OCI-M2 (cell line): ENCODE results near the gene KIF1A.
"Not testable (repeated sequence)": the region's sequence is repeated elsewhere in the genome, so short reads cannot be mapped to it uniquely, and the experiment has no call there.

ENCODE experiments used
- DNase-seq: peaks from one replicate; lab custom pipeline; 2025; ENCODE audit not compliant: unreplicated experiment; lab: John Stamatoyannopoulos, UW

KIF1A gene

GRCh38 chr2:240848900-240849680 is 29.1 kb upstream of the KIF1A start:
- DNase-seq: no peak

DNA sequence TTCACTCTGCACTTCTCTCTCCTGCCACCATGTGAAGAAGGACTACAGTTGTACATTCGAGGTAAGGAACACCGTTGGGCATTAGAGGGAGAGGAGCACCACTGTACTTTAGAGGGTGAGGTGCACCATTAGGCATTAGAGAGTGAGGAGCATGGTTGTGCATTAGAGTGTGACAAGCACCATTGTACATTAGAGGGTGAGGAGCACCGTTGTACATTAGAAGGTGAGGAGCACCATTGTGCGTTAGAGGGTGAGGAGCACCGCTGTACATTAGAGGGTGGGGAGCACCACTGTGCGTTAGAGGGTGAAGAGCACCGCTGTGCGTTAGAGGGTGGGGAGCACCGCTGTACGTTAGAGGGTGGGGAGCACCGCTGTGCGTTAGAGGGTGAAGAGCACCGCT is 27.8 kb upstream of the KIF1A start:
- no peak for DNase-seq

DNA sequence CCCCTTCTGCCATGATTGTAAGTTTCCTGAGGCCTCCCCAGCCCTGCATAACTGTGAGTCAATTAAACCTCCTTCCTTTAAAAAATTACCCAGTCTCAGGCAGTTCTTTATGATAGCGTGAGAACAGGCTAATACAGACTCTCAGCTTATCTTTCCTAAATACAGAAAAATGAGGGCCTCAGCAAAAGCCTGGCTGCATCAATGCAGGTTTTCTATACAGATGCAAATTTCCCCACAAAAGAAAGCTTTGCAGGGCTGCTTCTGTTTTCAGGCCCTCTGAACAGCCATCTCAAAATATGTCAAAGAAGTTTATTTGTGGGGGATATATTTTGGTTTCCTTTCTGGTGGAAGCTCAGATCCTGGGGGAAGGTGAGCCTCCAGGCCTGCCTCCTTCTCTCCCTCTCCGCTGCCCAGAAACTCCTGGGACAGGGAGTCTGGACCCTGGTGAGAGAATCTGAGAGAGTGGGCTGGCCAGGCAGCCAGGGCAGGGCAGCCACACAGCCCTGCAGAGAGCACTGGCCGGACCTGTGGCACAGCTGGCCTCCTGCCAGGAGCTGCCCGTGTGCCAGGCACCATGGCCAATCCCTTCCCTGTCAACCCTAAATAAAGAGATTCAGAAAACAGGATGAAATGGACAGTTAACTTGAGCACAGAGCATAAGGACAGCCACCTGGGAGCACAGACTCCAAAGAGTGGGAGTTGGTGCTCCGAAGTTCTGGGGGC is 27.0 kb upstream of the KIF1A start:
- DNase-seq: no peak

GRCh38 chr2:240846309-240846708 is 26.3 kb upstream of the KIF1A start:
- not testable (repeated sequence) for DNase-seq

DNA sequence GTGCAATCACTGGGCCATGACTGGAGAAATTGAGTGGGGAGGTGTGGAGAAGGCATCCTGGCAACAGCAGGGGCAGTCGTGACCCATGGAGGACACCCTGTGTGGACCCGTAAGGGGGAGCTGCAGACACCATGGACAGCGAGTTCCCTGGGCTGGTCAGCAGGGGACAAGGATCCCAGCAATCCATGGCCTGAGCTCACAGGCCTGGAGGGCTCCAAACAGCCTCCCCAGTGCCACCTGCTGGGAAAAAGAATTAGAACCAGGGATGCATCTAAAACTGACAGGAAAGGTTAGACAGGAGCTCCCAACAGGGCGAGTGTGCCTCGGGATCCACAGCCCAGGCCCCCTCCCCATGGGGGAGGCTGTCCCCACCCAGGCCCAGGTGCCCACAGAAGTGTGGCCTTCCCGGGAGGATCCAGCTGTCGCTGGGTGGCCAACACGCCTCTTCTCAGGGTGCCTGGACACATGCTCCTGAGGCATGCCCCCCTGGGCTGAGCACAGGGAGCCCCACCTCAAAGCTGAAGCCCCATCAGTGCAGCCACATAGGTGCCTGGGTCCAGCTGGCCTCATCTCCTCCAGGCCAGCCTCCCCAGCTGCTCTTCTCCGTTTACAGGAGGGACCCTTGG is 20.5 kb upstream of the KIF1A start:
- no peak for DNase-seq

DNA sequence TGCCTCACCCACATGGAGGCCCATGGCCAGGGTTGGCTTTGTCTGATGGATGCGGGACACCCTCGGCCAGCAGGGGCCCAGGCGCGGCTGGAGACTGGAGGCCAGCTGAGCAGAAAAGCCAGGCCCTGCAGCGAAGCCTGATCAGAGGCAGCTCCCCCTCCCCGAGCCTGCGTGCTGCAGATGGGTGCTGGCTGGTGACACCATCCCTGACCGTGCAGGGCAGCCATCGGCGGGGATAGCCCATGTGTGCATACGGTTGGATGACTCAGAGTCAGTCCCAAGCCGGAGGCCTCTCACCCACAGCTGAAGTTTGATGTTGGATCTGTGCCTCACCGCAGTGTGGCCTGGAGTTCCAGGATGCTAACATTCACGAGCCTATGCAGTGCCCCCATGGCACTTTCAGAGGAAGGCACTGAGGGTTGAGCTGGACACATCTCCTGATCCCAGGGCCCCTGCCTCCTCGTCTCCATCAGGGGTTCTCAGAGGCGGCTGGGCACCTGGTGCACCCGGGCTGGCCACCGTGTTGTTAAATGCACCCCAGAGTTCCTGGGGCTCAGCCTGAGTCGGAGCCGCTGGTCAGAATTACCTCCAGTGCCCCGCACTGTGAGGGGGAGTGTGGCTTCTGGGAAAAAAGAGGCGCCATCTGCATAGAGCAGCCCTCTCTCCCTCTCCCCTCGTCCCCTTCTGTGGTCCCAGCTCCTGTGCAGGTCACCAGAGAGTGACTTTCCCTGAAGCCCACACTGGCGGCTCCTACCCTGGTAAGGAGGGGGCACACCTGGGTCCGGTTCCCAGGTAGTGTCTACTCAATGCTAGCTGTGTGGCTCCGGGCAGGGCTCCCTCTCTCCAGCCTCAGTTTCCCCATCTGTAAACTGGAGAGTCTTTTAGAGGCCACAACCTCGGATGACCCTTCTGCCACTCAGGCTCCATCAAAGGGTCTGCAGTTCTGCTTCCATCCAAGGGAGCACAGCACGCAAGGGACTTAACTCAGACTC is 19.4 kb upstream of the KIF1A start:
- no peak for DNase-seq

GRCh38 chr2:240837621-240838020 is 17.6 kb upstream of the KIF1A start:
- no peak for DNase-seq

- no peak for DNase-seq
These were observed 16.9 kb upstream of the KIF1A start for GRCh38 chr2:240836781-240837467.

GRCh38 chr2:240835528-240835927 is 15.5 kb upstream of the KIF1A start:
- DNase-seq: no peak

DNA sequence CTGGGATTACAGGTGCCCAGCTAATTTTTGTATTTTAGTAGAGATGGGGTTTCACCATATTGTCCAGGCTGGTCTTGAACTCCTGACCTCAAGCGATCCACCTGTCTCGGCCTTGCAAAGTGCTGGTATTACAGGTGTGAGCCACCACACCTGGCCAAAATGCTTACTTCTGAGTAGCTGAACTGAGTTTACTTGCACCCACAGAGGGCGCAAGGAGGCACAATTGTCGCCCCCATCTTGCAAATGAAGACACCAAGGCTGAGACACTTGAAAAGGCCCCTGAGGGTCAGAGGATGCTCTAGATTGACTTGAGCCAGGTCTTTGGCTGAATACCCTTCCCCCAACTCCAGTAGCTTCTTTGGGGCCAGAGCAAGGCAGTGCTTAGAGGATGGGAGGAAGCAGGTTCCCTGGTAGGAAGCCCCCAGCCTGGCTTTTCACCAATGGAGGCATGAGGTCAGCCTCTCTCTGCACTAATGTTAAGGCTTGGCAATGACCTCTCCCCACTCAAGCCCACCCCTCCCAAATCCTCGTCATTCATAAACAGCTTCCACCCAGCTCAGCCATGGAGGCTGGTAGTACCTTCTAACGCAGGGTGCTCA is 14.5 kb upstream of the KIF1A start:
- DNase-seq: no peak

- DNase-seq: no peak
These were observed 13.8 kb upstream of the KIF1A start for GRCh38 chr2:240833724-240834285.

DNA sequence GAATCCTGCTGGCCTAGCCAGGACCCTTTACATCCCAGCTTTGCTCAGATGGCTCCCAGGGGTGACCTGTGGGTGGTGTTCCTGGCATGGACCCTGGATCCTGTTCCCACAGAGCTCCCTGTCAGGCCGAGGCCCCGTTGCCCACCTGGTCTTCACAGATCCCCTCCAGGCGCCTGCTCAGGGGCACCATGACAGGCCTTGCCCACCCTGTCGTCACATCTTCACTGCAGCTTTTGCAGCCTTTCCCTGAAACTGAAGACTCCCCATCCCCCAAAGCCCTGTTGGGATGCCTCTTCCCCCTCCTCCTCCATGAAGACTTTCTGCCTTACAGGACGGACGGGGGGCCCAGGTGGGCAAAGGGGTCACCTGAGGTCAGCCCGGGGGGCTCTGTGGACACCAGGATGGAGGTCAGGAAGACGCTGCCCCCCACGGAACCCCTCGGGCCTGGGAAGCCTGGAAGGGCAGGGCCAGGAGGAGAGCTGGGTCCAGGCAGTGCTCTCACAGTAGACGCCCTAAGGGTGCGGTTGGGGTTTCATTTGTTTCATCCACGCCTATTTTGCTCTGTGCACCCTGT is 13.0 kb upstream of the KIF1A start:
- no peak for DNase-seq

- peak; percentile 0 for DNase-seq
These were observed 12.2 kb upstream of the KIF1A start for GRCh38 chr2:240832205-240832727.

DNA sequence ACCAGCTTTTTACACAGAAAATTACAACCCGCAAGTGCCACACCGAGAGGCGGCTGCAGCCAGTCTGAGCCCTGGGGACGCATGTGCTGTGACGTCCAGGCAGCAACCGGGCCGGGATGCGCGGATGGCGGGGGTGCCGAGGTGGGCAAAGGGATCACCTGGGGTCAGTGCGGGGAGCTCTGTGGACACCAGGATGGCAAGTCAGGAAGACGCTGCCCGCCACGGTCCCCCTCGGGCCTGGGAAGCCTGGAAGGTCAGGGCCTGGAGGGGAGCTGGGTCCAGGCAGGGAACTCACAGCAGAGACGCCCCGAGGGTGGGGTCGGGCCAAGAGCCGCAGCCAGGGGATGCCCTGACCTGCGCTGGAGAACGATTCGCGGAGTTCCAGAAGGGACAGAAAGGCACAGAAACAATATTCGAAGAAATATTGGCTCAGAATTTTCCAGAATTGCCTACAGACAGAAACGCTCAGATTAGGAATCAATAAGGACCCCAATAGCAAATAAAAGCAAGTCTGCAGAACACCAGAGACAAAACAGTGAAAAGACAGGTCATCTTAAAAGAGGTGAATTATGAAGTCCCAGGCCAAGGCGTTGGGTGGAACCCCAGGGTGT is 11.7 kb upstream of the KIF1A start:
- no peak for DNase-seq

- DNase-seq: no peak
These were observed 5.5 kb upstream of the KIF1A start for GRCh38 chr2:240825476-240825875.

DNA sequence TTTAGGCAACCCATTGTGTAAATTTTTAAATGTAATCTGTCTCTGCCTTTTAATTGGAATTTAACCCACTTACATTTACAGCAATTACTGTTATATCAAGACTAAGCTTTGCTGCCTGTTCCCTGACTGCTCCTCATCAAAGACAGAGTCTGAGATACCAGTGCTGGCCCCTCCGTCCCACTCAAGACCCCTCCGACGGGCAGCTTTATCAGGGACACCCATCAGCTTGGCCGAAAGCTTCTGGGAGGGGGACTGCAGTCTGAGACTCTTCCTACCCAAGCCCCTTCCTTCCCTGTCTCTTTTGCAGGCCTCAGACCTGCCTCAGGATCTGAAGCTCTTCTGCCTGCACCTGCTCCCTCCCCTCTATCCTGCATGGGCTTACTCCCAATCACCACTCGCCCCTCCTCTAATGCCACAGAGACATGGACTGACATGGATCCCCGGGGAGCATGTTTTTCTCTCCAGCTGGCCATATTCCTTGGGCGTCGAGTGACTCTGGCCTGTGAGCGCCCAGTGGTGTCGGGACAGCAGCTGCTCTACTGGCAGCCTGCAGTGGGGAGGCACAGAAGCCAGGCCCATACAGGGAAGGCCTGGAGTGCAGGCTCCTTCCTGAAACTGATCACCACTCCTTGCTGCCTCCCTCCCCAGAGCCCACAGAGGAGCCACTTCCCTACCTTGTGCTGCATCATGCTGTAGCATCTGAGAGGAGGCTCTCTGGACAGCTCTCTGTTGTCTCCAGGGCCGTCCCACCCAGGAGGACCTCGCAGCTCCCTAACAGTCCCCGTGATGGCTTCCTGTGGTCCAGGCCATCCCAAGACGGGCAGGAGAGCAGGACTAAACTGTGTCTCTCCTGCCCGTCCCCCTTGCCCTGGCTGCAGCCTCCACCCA is 3.7 kb upstream of the KIF1A start:
- no peak for DNase-seq

- no peak for DNase-seq
These were observed 2.3 kb upstream of the KIF1A start for GRCh38 chr2:240822280-240822847.
